ENCODE results near the gene FBXW5. TPM values are rescaled to one million over a fixed set of nuclear protein-coding genes. Genes with fewer than 3 reads are reported as not detected.

The FBXW5 gene
- total and polyA plus RNA-seq, 2 experiments from 2014 or later: 110 to 234 TPM

DNA sequence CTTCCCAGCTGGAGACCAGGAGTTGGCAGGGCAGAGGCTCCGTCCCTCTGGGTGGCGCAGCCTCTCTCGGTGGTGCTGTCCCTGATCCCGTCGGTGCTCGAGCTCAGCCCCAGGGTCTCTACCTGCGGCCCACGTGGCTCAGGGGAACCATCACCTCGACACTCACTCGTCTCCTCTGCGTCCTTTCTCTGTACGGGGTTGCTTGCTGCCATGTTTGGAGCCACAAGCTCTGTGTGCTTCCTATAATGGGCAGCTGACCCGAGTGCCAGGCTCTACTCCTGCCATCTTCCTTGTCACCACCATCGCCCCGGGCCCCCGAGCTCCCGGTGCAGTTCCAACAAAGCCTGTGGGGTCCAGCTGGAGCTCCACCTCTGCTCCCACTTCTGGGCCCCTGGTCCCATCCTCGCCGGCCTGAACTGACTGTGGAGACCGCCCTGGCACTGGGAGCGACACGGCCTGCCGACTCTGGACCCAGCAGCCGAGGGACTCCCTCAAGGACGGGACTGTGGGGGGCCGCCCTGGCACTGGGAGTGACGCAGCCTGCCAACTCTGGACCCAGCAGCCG, 5.0 kb downstream of the FBXW5 start:
- Histone ChIP-seq H3K27me3 (replicated peaks; ENCODE audit: insufficient read depth) (no peaks in the 10 kb centered on the region), H3K4me2 (ENCODE audit: unreplicated experiment) (no peak overlapping the region), H2AFZ (no peak overlapping the region), H3K36me3 (ENCODE audit: low read depth) (peaks cover 16% of the 10 kb centered on the region; the same call in 1 of the 2 replicates), H3K4me1 (ENCODE audit: insufficient read depth) (no peaks in the 10 kb centered on the region), H3K9ac (no peak overlapping the region), H3K27ac (no peak overlapping the region), H3K9me3 (ENCODE audit: low read depth) (no peaks in the 10 kb centered on the region), H3K79me2 (ENCODE audit: insufficient read depth) (peaks cover 30% of the 10 kb centered on the region), H4K20me1 (ENCODE audit: insufficient read depth) (no peaks in the 10 kb centered on the region), H3F3A (ENCODE audit: insufficient read depth) (peaks cover 16% of the 10 kb centered on the region; the same call in 1 of the 2 replicates), H3K9me2 (ENCODE audit: insufficient read depth) (no peaks in the 10 kb centered on the region), H3K4me3 (no peak overlapping the region)
- no peak for DNase-seq
- 86 to 89% methylated on average over 21 to 28 of the region's 28 CpGs for WGBS, 2 experiments (ENCODE audit: low coverage in 1 of 2, low lambda C conversion rate in 2 of 2, missing lambda C conversion rate in 2 of 2)
- in situ Hi-C loops (cut with MboI): no loop called here
- TF ChIP-seq EZH2phosphoT487 (IDR thresholded peaks at IDR 0.05; ENCODE audit: insufficient read depth, low read depth): no peak
- no peak for TF ChIP-seq EZH2 (IDR thresholded peaks at IDR 0.05; ENCODE audit: insufficient read depth, poor library complexity, severe bottlenecking)

GRCh38 chr9:136937186-136938001, 7.1 kb downstream of the FBXW5 start:
- in situ Hi-C loops (cut with MboI): no loop called here
- no peak for DNase-seq
- peaks cover 16% of the 10 kb centered on the region; the same call in 1 of the 2 replicates for H3F3A ChIP-seq (ENCODE audit: insufficient read depth)
- H3K4me1 ChIP-seq (ENCODE audit: insufficient read depth): no peaks in the 10 kb centered on the region
- TF ChIP-seq EZH2phosphoT487 (IDR thresholded peaks at IDR 0.05; ENCODE audit: insufficient read depth, low read depth): no peak
- no peak for TF ChIP-seq EZH2 (IDR thresholded peaks at IDR 0.05; ENCODE audit: insufficient read depth, poor library complexity, severe bottlenecking)
- peaks cover 13% of the 10 kb centered on the region for H3K79me2 ChIP-seq (ENCODE audit: insufficient read depth)
- H3K9me2 ChIP-seq (ENCODE audit: insufficient read depth): no peaks in the 10 kb centered on the region
- peaks cover 16% of the 10 kb centered on the region; the same call in 1 of the 2 replicates for H3K36me3 ChIP-seq (ENCODE audit: low read depth)
- no peak overlapping the region for H2AFZ ChIP-seq
- no peak overlapping the region for H3K4me3 ChIP-seq
- H3K27ac ChIP-seq: no peak overlapping the region
- no peaks in the 10 kb centered on the region for H3K9me3 ChIP-seq (ENCODE audit: low read depth)
- no peaks in the 10 kb centered on the region for H3K27me3 ChIP-seq (replicated peaks; ENCODE audit: insufficient read depth)
- no peak overlapping the region for H3K9ac ChIP-seq
- 89 to 91% methylated on average over 15 of the region's 15 CpGs for WGBS, 2 experiments (ENCODE audit: low coverage in 1 of 2, low lambda C conversion rate in 2 of 2, missing lambda C conversion rate in 2 of 2)
- H3K4me2 ChIP-seq (ENCODE audit: unreplicated experiment): no peak overlapping the region
- no peaks in the 10 kb centered on the region for H4K20me1 ChIP-seq (ENCODE audit: insufficient read depth)

GRCh38 chr9:136936645-136937170, 7.8 kb downstream of the FBXW5 start:
- Histone ChIP-seq H3K4me3 (no peak overlapping the region), H3F3A (ENCODE audit: insufficient read depth) (peaks cover 16% of the 10 kb centered on the region; the same call in 1 of the 2 replicates), H3K4me1 (ENCODE audit: insufficient read depth) (no peaks in the 10 kb centered on the region), H2AFZ (no peak overlapping the region), H4K20me1 (ENCODE audit: insufficient read depth) (no peaks in the 10 kb centered on the region), H3K27ac (no peak overlapping the region), H3K27me3 (replicated peaks; ENCODE audit: insufficient read depth) (no peaks in the 10 kb centered on the region), H3K36me3 (ENCODE audit: low read depth) (peaks cover 11% of the 10 kb centered on the region; the same call in 1 of the 2 replicates), H3K9ac (no peak overlapping the region), H3K4me2 (ENCODE audit: unreplicated experiment) (no peak overlapping the region), H3K79me2 (ENCODE audit: insufficient read depth) (peaks cover 7% of the 10 kb centered on the region), H3K9me2 (ENCODE audit: insufficient read depth) (no peaks in the 10 kb centered on the region), H3K9me3 (ENCODE audit: low read depth) (no peaks in the 10 kb centered on the region)
- no peak for TF ChIP-seq EZH2phosphoT487 (IDR thresholded peaks at IDR 0.05; ENCODE audit: insufficient read depth, low read depth)
- TF ChIP-seq EZH2 (IDR thresholded peaks at IDR 0.05; ENCODE audit: insufficient read depth, poor library complexity, severe bottlenecking): no peak
- 77 to 89% methylated on average over 8 of the region's 8 CpGs for WGBS, 2 experiments (ENCODE audit: low coverage in 1 of 2, low lambda C conversion rate in 2 of 2, missing lambda C conversion rate in 2 of 2)
- DNase-seq: no peak
- in situ Hi-C loops (cut with MboI): no loop called here

- Histone ChIP-seq H4K20me1 (ENCODE audit: insufficient read depth) (no peaks in the 10 kb centered on the region), H3K4me2 (ENCODE audit: unreplicated experiment) (no peak overlapping the region), H2AFZ (no peak overlapping the region), H3K4me3 (no peak overlapping the region), H3K79me2 (ENCODE audit: insufficient read depth) (no peaks in the 10 kb centered on the region; the same call in 1 of the 2 replicates), H3K9me2 (ENCODE audit: insufficient read depth) (no peaks in the 10 kb centered on the region), H3K9me3 (ENCODE audit: low read depth) (no peaks in the 10 kb centered on the region), H3K9ac (no peak overlapping the region), H3K36me3 (ENCODE audit: low read depth) (peaks cover 3% of the 10 kb centered on the region; the same call in 1 of the 2 replicates), H3F3A (ENCODE audit: insufficient read depth) (peaks cover 16% of the 10 kb centered on the region; the same call in 1 of the 2 replicates), H3K27ac (no peak overlapping the region), H3K4me1 (ENCODE audit: insufficient read depth) (no peaks in the 10 kb centered on the region), H3K27me3 (replicated peaks; ENCODE audit: insufficient read depth) (no peaks in the 10 kb centered on the region)
- no peak for DNase-seq
- in situ Hi-C loops (cut with MboI): no loop called here
- no peak for TF ChIP-seq EZH2phosphoT487 (IDR thresholded peaks at IDR 0.05; ENCODE audit: insufficient read depth, low read depth)
- 71 to 72% methylated on average over 3 of the region's 3 CpGs for WGBS, 2 experiments (ENCODE audit: low coverage in 1 of 2, low lambda C conversion rate in 2 of 2, missing lambda C conversion rate in 2 of 2)
Measured at GRCh38 chr9:136935651-136936050, 8.9 kb downstream of the FBXW5 start.

Data from GM23248 (cell line).